Pericardium fibroblast (primary cell): ENCODE measurements around the gene URGCP. TPM values are rescaled to one million over a fixed set of nuclear protein-coding genes. Genes with fewer than 3 reads are reported as not detected.

Source experiments
- total RNA-seq: library from RNA; depleted of rRNA; stranded (reverse); fragments of >200 nt; gene quantifications from 2 replicates; pipeline ENCODE4 v1.2.3, GENCODE V29; 2015

Gene URGCP
- 17.5 and 22.8 TPM in 2 replicates for total RNA-seq

GRCh38 chr7:43906331-43907010, at the start of gene URGCP:
Gene URGCP, minus strand, starts transcription at chr7:43906596. Its CDS starts 21 bp downstream, at chr7:43906575.

GRCh38 chr7:43925984-43926797, 19.8 kb upstream of the URGCP start, which contains the start of gene UBE2D4:
Gene UBE2D4, plus strand, starts transcription at chr7:43926436. Its CDS starts 97 bp downstream, at chr7:43926533.

GRCh38 chr7:43869006-43869866, 37.2 kb downstream of the URGCP start, which contains the start of gene MRPS24:
Gene MRPS24, minus strand, starts transcription at chr7:43869517. Its CDS starts 22 bp downstream, at chr7:43869495.

Other genes starting within 250 kb of the URGCP start
- 26.1 and 37.5 TPM in 2 replicates for gene COA1, start 177.1 kb downstream of the URGCP start, total RNA-seq
- 18.5 and 22.3 TPM in 2 replicates for gene BLVRA, start 147.9 kb downstream of the URGCP start, total RNA-seq
- gene MRPS24, start 37.1 kb downstream of the URGCP start, total RNA-seq, result 119 and 149 TPM in 2 replicates
- gene UBE2D4, start 19.8 kb upstream of the URGCP start, total RNA-seq, result 17.1 and 29.9 TPM in 2 replicates
- gene SPDYE1, start 91.3 kb upstream of the URGCP start, total RNA-seq, result not detected in 2 replicates
- 49.1 and 125 TPM in 2 replicates for gene DBNL, start 138.1 kb upstream of the URGCP start, total RNA-seq
- gene PGAM2, start 159.0 kb upstream of the URGCP start, total RNA-seq, result 0.26 and 0.47 TPM in 2 replicates
- gene POLM, start 175.9 kb upstream of the URGCP start, total RNA-seq, result 16.3 and 16.6 TPM in 2 replicates
- gene AEBP1, start 197.7 kb upstream of the URGCP start, total RNA-seq, result 74.7 and 104 TPM in 2 replicates
- 71.2 and 101 TPM in 2 replicates for gene POLD2, start 217.0 kb upstream of the URGCP start, total RNA-seq
- 4.0 TPM in 1 of 2 replicates, not detected in the other for gene MYL7, start 234.7 kb upstream of the URGCP start, total RNA-seq